IPS-NIHi11 (cell line): ENCODE data around the gene P2RY2.
A peak's percentile ranks its signal among the peaks of the same experiment; 100 is the strongest.
"Not testable (repeated sequence)": the region's sequence is repeated elsewhere in the genome, so short reads cannot be mapped to it uniquely, and the experiment has no call there.

Experiments
- DNase-seq: peaks from one replicate; pipeline ENCODE4 v3.0.0; 2012; ENCODE audit warnings: mixed read lengths, low spot score

The P2RY2 gene

DNA sequence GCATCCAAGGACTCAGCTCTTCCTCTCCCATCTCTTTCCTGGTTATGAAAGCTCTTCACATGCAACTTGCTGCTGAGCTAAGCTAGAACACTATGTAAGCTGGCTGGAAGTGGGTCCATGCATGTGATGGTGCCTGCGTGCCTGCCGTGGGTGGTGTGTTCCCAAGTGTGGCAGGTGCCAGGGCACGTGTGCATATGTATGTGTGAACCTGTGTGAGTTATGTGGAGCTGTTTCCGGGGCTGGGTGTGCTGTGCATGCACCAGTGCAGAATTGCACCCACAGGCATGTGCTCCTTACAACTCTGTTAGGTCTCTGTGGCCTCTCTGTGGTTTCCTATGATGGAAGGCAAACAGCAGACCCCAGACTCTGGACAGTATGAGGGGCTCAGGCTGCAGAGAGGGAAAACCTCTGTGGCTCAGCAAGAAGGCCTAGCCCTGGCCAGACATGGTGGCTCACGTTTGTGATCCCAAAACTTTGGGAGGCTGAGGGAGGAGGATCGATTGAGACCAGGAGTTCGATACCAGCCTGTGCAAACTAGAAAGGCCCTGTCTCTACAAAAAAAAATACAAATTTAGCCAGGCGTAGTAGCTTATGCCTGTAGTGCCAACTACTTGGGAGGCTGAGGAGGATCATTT lies 49.9 kb downstream of the P2RY2 start:
- no peak for DNase-seq

DNA sequence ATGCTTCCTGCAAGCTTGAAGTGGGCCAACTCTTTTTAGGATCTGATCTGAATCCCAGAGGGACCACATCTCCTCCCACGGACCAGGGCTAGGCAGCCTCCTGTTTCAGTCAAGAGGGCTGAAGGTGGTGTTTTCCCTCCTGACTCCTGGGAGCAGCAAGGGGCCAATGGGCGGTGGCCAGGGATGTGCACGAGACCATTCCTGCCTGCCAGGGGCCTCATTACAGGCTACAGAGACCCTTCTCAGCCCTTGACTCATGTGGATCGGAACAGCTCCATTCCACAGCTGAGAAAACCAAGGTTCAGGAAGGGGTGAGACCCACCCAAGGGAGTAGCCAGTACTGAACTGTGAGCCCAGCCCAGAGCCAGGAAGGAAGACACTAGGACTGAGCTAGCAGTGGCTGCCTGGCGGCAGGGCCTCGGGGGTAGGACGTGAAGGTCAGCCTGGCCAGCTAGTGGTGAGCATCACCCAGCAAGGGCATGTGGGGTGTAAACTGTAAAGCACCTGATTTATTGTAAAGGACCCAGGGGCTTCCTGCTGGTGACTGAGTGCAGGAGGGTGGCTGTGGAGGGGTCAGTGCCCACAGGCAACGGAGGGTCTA lies 50.7 kb downstream of the P2RY2 start:
- DNase-seq = no peak

DNA sequence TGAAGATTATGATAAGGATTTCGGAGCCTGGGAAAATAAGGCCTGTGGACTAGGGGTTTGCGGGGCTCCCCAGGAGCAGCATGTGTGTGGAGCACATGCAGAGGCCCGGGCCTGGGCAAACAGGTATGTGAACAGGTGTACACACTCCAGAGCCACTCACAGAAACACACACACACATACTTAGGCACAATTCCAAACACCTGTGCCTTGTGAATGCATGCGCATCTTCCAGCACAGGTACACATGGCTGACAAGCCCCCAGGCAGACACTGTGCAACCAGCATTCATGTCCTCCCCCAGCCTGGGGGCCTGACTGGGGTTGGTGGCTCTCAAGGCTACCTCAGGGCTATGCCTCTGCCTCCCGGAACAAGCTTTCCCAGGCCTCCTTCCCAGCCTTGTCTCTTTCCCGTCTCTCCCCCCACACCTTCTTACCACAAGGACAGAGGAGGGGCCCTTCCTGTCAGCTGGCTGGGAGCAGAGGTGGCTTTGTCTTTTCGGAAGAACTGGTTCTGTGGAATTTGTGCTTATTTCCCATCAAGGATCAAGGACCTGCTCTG lies 51.5 kb downstream of the P2RY2 start:
- DNase-seq = peak; percentile 49

DNA sequence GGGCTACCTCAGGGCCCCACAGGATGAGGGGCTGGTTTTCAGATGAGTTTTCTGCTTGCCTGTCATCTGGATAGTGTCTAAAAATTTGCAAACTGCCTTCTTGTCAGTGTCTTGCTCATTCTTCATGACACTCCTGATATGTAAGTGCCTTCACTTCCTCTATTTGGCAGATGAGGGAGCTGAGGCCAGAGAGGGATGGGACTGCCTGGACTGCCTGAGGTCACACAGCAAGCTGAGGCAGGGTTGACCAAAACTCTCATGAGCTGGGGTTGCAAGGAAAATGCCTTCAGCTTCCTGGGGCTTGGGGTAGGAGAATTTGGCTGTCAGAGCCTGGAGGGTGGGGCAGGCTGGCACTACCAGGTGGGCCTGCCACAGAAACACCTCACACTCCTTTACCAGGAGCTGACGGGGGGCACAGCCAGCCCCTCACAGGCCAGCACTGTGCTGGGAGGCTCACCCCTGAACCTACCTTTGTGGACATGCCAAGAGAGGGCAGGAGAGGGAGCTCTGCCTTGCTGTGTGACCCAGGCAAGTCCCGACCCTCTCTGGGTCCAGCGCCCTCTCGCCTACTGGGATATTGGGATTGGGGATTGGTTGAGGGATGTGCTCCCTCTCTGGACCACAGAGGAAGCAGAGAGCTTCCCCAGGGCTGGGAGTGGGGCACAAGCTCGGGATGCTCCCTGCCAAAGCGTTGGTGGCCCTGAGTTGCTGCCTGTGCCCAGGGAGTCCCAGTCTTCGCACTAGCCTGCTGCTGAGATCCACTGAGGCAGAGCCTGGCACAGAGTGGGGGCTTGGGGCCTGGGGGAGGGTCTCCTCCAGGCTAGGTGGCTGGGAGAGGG lies 52.2 kb downstream of the P2RY2 start:
- DNase-seq = no peak

DNA sequence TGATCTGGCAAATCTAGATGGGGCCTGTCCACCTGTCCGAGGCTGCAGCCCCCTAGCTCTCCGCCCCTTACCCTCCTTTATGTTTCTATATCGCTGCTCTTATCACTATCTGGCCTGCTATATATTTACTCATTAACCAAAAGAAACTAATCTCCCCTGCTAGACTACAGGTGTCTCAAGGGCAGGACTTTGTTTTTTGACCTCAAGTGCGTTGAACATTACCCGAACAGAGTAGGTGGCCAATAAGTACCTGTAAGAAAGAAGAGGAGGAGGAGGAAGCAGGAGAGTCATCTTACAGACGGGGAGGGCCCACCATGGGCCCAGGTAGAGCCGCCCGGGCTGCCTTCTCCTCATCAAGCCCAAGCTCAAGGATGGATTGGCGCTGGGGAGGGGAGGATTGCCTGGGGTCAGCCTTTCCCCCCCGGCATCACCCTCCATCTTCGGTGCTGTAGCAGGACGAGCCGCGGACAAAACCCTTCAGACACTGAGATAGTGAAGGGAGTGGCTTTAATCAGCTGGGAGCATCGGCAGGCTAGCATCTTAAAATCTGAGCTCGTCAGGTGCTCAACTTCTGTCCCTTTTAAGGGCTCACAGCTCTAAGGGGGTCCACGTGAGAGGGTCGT lies 52.9 kb downstream of the P2RY2 start:
- DNase-seq = no peak

DNA sequence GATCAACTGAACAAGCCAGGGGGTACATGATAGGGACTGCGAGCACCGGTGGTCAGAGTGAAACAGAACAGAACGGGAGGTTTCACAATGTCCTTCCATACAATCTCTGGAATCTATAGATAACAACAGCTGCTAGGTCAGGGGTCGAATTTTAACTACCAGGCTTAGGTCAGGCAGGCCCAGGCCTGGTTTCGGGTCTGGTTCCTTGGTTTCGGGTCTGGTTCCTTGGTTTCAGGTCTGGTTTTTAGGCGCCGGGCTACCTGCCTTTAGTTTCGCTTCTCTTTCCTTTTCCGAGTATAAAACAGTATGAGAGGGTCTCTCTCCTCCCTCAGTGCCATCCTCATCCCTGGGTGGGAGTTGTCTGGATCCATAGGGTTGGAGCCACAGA lies 53.4 kb downstream of the P2RY2 start:
- not testable (repeated sequence) for DNase-seq

DNA sequence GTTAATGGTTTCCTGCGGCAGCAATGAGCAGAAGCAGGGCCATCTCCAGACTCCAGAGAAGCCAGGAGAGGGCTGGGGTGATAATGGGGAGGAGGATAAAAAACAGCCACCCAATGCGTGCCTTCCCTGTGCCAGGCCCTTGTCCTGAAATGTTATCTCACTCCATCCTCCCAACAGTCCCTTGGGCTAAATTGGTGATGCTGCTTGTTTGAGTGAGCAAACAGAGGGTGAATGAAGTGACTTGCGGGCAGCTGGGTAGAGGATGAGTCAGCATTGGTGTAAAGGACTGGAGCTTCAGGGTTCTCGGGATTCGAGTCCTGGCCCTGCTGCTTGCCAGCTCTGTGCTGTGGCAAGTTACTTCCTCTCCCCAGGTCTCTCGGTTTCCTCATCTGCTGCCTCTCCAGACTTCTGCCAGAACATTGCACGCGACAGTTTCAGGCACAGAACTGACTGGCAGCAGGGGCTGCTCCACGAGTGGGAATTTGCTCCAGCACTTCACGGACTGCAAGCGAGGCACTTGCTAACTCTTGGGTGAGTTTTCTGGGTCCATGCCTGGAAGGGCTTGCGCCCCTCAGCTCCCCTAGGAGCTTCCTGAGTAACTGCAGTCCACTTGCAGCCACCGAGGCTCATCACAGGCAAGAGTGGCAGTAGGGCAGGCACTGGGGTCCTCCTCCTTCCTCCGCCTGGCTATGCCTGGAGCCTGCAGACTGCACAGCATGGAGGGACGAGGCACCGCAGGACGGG lies 54.0 kb downstream of the P2RY2 start, which contains the start of gene P2RY6:
Gene P2RY6, plus strand, starts transcription at position 403 of the 744 bp plus-strand sequence. CDS start 24,181 bp downstream, outside the sequence.
- no peak for DNase-seq

DNA sequence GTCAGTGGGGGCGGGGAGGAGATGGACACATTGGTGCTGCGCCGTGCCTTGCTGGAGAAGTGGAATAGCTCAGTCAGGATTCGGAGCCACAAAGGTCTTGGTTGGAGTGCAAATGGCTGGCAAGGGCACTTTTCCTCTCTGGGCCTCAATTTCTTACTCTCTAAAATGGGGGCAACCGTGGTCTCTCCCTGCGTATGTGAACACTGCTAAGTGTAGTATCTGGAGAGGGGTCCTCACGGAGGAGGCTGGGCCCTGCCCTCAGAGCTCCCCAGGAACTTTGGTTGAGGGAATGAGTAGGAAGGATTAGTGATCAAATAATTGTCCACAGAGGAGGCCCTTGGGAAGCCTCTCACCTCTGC lies 54.6 kb downstream of the P2RY2 start:
- DNase-seq = no peak

DNA sequence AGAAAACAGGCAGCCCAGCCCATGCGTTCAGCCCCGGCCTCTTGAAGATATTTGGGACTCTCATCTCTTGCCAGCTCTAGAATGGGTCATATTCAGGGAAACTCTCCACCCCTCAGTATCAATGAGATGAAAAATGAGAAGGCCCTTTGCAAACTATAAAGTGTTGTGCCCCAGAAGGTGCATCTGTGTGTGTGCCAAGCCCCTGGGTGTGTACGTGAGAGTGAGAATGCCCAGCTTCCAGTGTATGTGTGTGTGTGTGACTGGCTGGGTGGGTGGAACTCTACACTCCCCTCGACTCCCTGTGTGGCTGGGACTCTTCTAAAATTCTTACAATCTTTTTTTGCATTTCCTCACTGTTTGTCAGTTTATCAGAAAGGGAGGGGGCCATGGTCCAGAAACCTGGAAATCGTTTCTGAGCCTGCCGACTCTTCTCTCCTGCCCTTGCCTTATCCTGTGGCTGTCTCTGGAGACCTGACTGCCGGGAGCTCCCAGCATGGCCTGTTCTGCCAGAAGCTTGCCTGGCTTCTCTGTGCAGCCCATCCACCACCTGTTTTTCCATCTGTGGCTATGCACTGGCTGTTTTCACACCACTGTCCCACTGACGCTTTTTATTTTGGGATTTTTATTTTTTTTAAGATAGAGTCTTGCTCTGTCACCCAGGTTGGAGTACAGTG lies 55.3 kb downstream of the P2RY2 start:
- no peak for DNase-seq

DNA sequence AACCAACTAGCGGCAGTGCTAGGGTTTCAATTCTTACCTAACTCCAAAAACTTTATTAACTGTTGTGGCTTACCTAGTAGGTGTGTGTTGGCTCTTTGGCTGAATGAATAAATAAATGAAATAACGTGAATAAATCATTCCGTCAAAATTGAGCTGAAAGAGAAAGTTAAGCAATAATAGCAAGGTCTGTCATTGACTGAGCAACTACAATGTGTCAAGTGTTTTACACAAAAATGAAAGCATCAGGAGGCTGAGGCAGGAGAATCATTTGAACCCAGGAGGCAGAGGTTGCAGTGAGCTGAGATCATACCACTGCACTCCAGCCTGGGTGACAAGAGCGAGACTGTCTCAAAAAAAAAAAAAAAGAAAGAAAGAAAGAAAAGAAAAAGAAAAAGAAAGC lies 56.1 kb downstream of the P2RY2 start:
- not testable (repeated sequence) for DNase-seq

DNA sequence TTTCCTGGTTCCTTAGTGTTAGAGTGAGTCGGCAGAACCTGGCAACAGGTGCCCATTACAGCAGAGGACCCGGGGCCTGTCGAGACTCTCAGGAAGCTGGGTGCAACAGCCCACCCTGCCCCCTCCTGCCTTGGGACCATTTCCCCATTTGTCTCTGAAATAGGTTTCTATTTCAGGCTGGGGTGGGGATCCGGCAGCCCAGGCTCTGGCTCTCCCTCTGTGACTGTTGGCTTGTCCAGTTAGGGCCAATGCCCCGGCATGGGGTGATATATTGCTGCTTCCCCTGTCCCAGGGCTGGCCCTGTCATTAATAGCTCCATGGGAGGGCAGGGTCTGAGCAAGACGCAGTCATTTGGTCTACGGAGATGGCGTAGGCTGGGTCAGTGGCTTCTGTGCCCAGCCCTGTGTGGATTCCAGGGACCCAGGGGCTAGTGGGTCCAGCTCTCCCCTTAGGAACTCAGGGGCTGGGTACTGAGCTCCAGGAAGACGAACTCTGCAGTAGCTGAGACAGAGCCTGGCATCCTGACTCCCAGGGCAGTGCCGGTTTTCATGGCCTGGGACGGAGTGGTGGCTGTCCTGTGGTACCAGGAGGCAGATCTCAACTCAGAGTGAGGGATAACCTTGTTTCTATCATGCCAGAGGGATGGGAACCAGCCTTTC lies 56.8 kb downstream of the P2RY2 start:
- no peak for DNase-seq

DNA sequence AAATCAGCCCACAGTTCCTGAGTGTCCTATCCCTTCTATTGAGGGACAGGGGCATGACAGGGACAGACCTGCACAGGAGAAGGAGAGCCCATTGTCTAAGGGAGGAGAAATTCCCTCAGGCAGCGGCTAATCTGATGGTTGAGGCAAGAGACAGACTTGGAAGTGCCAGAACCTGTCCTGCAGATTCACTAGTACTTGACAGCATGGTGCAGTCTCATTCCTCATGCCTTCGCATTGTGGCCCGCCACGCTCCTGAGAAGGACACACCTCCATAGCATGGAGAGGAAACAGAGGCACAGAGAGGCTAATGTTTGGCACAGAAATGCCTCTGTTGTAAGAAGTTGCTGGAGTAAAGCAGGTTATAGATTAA lies 57.3 kb downstream of the P2RY2 start:
- no peak for DNase-seq

DNA sequence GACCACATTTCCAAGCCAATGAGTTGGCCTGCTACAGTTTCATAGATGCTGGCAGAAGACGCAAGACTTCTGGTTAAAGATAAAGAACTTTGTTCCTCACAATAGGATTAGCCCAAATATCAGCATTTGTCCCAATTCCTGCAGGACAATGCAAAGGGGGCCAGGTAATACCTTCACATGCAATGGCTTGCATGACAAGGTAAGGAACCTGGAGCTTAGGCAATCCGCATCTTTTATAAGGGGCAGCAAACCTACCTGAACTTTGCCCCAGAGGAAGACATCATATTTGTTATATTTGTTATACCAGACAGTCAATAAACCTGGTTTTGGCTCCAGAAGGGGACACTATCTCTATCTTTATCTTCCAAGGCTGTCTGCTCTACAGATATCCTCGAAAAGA lies 59.4 kb downstream of the P2RY2 start:
- no peak for DNase-seq

DNA sequence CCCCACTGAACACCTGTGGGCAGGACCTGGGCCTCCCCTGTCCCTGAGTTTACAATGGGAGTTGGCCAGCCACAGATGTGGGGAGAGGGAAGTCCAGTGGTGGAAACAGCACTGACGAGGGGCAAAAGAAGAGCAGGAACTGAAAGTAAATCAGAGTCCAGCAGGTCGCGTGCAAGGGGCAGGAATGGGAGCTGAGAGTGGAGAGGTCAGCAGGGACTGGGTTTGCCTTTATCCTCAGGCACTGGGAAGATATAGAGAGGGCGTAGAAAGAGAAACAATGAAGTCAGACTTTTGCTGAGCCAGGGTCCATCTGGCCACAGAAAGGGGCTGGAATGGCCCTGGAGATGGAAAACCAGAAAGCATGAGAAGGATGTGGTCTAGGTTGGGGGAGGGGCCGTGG lies 62.5 kb downstream of the P2RY2 start:
- no peak for DNase-seq

DNA sequence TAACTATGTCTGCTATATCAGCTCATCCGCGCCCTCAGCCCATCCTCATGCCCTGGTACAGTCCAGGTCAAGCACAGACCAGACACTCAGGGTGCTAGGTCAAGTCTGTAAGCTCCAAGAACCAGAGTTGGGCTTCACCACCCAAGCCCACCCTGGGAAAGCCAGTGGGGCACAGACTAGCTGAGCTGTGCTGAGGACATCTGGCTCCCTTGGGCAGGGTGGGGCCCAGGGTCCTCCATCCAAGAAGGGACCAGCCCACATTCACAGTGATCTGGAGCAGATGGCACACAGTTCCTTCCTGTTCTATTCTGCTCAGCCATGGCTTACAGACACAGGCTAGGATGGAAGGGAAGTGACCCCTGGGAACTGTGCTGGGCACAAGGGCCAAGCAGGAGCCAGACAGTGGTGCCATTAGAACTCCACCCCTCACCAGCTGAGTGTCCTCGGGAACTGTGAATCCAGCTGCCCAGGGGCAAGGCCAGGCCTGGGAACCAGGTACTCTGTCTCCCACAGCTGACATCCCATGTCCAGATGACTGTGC lies 63.2 kb downstream of the P2RY2 start:
- no peak for DNase-seq

DNA sequence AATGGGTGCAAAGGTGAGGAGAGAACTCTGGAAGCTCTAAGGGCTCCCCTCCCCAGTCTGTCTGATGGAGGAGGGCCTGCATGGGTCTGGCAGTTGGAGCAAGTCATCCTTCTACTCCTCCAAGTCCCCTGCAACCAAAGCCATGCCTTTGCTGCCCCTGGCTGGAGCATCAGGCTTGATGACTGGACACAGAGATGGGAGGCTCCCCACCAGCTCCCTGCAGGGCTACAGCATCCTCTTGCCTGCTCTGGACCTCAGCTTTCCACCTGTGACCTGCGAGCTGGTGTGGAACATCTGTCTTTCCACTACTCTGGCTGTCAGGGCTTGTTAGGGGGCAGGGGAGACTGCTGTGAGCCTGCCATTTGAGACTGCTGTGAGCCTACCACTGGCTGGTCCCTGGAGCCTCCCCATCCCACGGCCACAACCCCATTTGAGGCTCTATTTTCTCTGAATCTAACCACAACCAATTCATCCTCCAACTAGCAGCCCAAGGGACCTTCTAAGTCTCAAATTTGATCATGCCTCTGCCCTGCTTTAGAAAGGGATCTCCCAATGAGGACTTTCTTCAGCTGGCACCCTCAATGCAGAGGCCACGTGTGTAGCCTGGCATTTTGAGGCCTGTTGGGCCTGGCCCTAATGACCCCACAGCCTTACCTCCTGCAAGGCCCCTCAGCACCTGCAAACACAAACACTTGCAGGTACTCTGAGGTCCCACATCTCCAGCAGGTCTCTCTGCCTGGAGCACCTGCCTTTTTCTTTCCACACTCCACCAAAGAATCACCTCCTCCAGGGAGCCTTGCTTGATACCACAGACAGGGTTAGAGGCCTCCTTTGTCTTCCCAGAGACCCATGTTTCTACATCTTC lies 63.9 kb downstream of the P2RY2 start:
- no peak for DNase-seq

DNA sequence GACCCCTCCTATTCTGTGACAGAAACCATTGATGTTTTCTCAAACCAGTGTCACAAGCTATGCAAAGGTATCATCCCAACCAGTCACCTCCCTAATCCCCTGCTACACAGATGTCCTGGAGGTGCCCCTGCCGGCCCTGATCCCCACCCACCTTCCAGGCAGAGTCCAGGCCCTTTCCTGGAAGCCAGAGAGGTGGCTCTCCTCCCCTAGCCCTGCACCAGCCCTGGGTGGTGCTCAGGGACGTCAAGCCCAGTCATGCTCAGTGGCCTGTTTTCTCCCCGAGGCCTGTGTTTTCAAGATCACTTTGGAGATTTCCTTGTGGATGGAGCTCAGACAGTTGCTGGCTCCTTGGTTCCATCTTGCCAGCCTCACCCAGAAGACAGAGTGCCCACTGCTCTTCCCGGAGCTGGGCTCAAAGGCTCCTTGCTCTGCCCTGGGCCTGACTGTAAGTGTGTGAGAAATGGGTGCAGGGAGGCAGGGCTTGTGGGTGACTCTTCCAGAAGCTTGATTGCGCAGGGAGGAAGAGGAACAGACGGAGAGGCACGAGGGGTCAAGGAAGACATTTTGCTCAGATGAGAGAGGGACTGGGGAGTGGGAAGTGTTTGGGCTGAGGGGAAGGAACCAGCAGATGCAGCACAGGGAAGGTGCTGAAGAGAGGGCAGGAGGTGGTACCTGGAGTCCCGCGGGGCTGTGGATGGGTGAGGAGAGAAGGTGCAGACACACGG lies 65.4 kb downstream of the P2RY2 start:
- no peak for DNase-seq

DNA sequence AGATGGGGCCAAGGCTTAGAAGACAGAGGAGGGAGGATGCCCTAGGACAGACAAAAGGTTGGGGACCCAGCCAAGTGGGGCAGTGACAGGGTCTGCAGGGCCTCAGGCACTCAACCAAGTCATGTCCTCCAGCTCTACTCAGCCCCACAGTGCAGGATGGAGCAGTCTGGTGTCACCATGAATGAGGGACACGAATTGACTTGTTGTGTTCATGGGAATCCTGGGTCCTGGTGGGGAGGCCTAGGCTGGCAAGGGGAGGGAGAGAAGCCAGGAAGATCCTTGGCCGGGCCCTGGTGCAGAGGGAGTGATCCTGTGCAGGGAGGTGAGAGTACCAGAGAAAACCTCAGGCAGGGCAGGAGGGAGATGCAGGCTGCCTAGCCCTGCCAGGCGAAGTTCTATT lies 66.0 kb downstream of the P2RY2 start:
- DNase-seq = no peak

DNA sequence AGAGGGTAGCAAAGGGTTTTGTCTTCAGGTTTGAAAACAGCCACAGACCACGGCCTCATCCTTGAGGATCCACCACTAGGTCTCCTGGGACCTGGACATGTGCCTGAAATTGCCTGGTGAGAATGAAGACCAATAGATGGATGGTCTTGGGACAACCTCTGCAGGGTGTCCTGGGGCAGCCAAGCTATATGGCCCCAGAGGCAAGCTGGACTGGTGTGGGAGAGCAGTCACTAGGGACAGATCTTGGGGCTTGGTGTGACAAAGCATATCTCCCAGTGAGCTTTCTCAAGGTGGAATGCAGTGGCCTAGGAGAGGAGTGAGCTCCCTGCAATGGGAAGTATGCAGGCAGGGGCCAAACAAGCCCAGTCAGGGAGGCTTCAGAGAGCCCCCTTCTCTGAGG lies 67.6 kb downstream of the P2RY2 start:
- no peak for DNase-seq
